CD4-positive, CD25-positive, alpha-beta regulatory T cell (primary cell): ENCODE data around the gene GBF1. TPM values are rescaled to one million over a fixed set of nuclear protein-coding genes. Genes with fewer than 3 reads are reported as not detected.
A peak's percentile ranks its signal among the peaks of the same experiment; 100 is the strongest.

Source experiments
- ATAC-seq, 2 donors: fragments of 150-1000 bp; cut with Tn5 transposase; one replicate each; pipeline ENCODE4 v1.10.0; 2021; ENCODE audit warnings: low read depth in 2 of 2, moderate number of reproducible peaks in 2 of 2, moderate library complexity in 1 of 2
- DNase-seq, 3 donors: peaks; one replicate each; pipeline versions ENCODE4 v3.0.0 to v3.0.0-alpha.2; 2012 to 2022; ENCODE audit warnings: mixed read lengths in 1 of 3
- H3K27ac ChIP-seq: one replicate; pipeline ENCODE4 v1.7.0; 2013; ENCODE audit warnings: mild to moderate bottlenecking, low read length; ENCODE audit not compliant: insufficient read depth, poor library complexity, severe bottlenecking
- H3K27me3 ChIP-seq: one replicate; pipeline ENCODE4 v1.7.0; 2013; ENCODE audit warnings: low read length; ENCODE audit not compliant: control insufficient read depth, insufficient read depth
- H3K36me3 ChIP-seq: one replicate; pipeline ENCODE4 v1.7.0; 2013; ENCODE audit warnings: mild to moderate bottlenecking, low read length, moderate library complexity; ENCODE audit not compliant: control insufficient read depth, insufficient read depth
- H3K4me1 ChIP-seq: 2 replicates; pipeline ENCODE4 v1.7.0; 2013; ENCODE audit warnings: mild to moderate bottlenecking, low read length; ENCODE audit not compliant: insufficient read depth, control insufficient read depth, poor library complexity, severe bottlenecking
- H3K4me3 ChIP-seq: one replicate; pipeline ENCODE4 v1.7.0; 2013; ENCODE audit warnings: low read depth, mild to moderate bottlenecking, low read length, moderate library complexity
- H3K9me3 ChIP-seq, 2 experiments: 1 replicate in 1 of 2; 2 replicates in 1 of 2; pipeline ENCODE4 v1.7.0; 2013; ENCODE audit warnings: low read length in 2 of 2, mild to moderate bottlenecking in 1 of 2, moderate library complexity in 1 of 2; ENCODE audit not compliant: control insufficient read depth in 2 of 2
- H3K27ac Mint-ChIP-seq, 3 donors: one replicate each; pipeline ENCODE4 v1.8.0; 2020 to 2022; ENCODE audit warnings: mild to moderate bottlenecking in 3 of 3, mixed read lengths in 3 of 3, moderate library complexity in 2 of 3
- H3K27me3 Mint-ChIP-seq: one replicate; pipeline ENCODE4 v1.8.0; 2022; ENCODE audit warnings: mild to moderate bottlenecking, mixed read lengths
- H3K36me3 Mint-ChIP-seq: one replicate; pipeline ENCODE4 v1.8.0; 2020; ENCODE audit warnings: mixed read lengths
- H3K4me1 Mint-ChIP-seq, 4 donors: one replicate each; pipeline ENCODE4 v1.8.0; 2020 to 2022; ENCODE audit warnings: mixed read lengths in 4 of 4, mild to moderate bottlenecking in 1 of 4
- H3K4me3 Mint-ChIP-seq, 4 donors: one replicate each; pipeline ENCODE4 v1.8.0; 2020 to 2022; ENCODE audit warnings: mild to moderate bottlenecking in 4 of 4, mixed read lengths in 4 of 4, moderate library complexity in 3 of 4
- H3K9me3 Mint-ChIP-seq, 7 donors: one replicate each; pipeline ENCODE4 v1.8.0; 2020 to 2022; ENCODE audit warnings: mixed read lengths in 7 of 7, mild to moderate bottlenecking in 3 of 7, moderate library complexity in 2 of 7
- polyA plus RNA-seq, 4 donors: library from polyadenylated mRNA; unstranded; fragments of 300-500 nt; fragmentation: Illumina TruSeq; gene quantifications; one replicate each; pipeline ENCODE4 v1.2.3, GENCODE V29; 2021
- total RNA-seq: library from RNA; stranded (reverse); gene quantifications from one replicate; pipeline ENCODE4 v1.2.3, GENCODE V29; 2022

Gene GBF1
- total and polyA plus RNA-seq, 5 donors from 2014 or later: 8.8 to 45.6 (median 10.0) TPM

GRCh38 chr10:102286216-102286615 is 40.9 kb downstream of the GBF1 start:
- H3K27me3 ChIP-seq: no peaks in the 10 kb centered on the region
- H3K4me1 Mint-ChIP-seq: peaks cover 27 to 59% (median 45%) of the 10 kb centered on the region in 4 donors
- H3K36me3 Mint-ChIP-seq: peaks cover 16% of the 10 kb centered on the region
- H3K4me3 Mint-ChIP-seq: no peak overlapping the region
- H3K27ac Mint-ChIP-seq: peak overlapping the region in 1 of 3 donors; percentile 1
- no peak overlapping the region for H3K27ac ChIP-seq
- no peaks in the 10 kb centered on the region for H3K9me3 ChIP-seq
- ATAC-seq (no peak), DNase-seq (no peak)
- no peaks in the 10 kb centered on the region for H3K9me3 Mint-ChIP-seq
- peaks cover 14% of the 10 kb centered on the region for H3K36me3 ChIP-seq
- no peaks in the 10 kb centered on the region for H3K27me3 Mint-ChIP-seq
- peaks cover 23% of the 10 kb centered on the region for H3K4me1 ChIP-seq
- no peak overlapping the region for H3K4me3 ChIP-seq

DNA sequence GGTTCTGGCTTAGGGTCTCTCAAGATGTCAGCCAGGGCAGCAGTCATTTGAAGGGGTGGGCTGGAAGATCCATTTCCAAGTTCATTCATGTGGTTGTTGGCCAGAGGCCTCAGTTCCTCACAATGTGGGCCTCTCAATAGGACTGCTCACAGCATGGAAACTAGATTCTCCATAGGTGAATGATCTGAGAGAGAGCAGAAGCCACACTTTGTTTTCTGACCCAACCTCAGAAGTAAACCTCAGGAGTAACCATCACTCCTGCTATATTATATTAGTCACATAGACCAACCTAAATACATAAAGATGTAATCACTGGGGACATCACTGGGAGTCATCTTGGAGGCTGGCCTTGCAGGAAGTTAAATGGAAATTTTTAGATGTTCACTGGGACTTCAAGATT is 42.2 kb downstream of the GBF1 start:
- Histone ChIP-seq H3K27ac (no peak overlapping the region), H3K36me3 (peaks cover 14% of the 10 kb centered on the region), H3K27me3 (no peaks in the 10 kb centered on the region), H3K4me1 (peaks cover 20% of the 10 kb centered on the region), H3K9me3 (no peaks in the 10 kb centered on the region), H3K4me3 (no peak overlapping the region)
- Mint-ChIP-seq H3K4me1 (peaks cover 26 to 57% (median 46%) of the 10 kb centered on the region in 4 donors), H3K27me3 (no peaks in the 10 kb centered on the region), H3K4me3 (no peak overlapping the region), H3K36me3 (peaks cover 16% of the 10 kb centered on the region), H3K27ac (no peak overlapping the region), H3K9me3 (no peaks in the 10 kb centered on the region)
- DNase-seq (no peak), ATAC-seq (no peak)

- Mint-ChIP-seq H3K9me3 (no peaks in the 10 kb centered on the region), H3K27ac (no peak overlapping the region), H3K4me1 (peaks cover 22 to 52% (median 41%) of the 10 kb centered on the region in 4 donors), H3K36me3 (peaks cover 16% of the 10 kb centered on the region), H3K27me3 (no peaks in the 10 kb centered on the region), H3K4me3 (no peak overlapping the region)
- H3K4me3 ChIP-seq: no peak overlapping the region
- peaks cover 19% of the 10 kb centered on the region for H3K4me1 ChIP-seq
- DNase-seq (no peak), ATAC-seq (no peak)
- no peak overlapping the region for H3K27ac ChIP-seq
- no peaks in the 10 kb centered on the region for H3K27me3 ChIP-seq
- no peaks in the 10 kb centered on the region for H3K9me3 ChIP-seq
- H3K36me3 ChIP-seq: peaks cover 14% of the 10 kb centered on the region
These were observed 42.7 kb downstream of the GBF1 start for GRCh38 chr10:102287991-102288390.

GRCh38 chr10:102289356-102289755 is 44.0 kb downstream of the GBF1 start:
- Mint-ChIP-seq H3K4me3 (no peak overlapping the region), H3K9me3 (no peaks in the 10 kb centered on the region), H3K27me3 (no peaks in the 10 kb centered on the region), H3K27ac (peak overlapping the region in 1 of 3 donors; percentile 70), H3K4me1 (peaks cover 8 to 39% (median 29%) of the 10 kb centered on the region in 4 donors), H3K36me3 (peaks cover 16% of the 10 kb centered on the region)
- H3K4me1 ChIP-seq: peaks cover 5% of the 10 kb centered on the region
- no peak for ATAC-seq
- H3K27ac ChIP-seq: no peak overlapping the region
- H3K4me3 ChIP-seq: no peak overlapping the region
- no peak for DNase-seq
- no peaks in the 10 kb centered on the region for H3K27me3 ChIP-seq
- peaks cover 14% of the 10 kb centered on the region for H3K36me3 ChIP-seq
- no peaks in the 10 kb centered on the region for H3K9me3 ChIP-seq

DNA sequence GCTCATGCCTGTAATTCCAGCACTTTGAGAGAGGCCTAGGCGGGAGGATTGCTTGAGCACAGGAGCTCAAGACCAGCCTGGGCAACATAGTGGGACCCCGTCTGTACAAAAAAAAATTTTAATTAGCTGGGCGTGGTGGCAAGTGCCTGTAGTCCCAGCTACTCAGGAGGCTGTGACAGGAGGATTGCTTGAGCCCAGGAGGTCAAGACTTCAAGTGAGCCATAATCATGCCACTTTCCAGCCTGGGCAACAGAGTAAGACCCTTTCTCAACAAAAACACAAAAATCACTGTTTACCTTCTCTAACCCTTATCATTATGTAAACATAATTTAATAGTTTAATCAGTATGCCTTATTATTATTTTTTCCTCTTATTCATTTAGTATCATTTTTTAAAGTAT is 44.5 kb downstream of the GBF1 start:
- Mint-ChIP-seq H3K27ac (no peak overlapping the region), H3K36me3 (peaks cover 16% of the 10 kb centered on the region)
- peaks cover under 1% of the 10 kb centered on the region for H3K4me1 ChIP-seq

DNA sequence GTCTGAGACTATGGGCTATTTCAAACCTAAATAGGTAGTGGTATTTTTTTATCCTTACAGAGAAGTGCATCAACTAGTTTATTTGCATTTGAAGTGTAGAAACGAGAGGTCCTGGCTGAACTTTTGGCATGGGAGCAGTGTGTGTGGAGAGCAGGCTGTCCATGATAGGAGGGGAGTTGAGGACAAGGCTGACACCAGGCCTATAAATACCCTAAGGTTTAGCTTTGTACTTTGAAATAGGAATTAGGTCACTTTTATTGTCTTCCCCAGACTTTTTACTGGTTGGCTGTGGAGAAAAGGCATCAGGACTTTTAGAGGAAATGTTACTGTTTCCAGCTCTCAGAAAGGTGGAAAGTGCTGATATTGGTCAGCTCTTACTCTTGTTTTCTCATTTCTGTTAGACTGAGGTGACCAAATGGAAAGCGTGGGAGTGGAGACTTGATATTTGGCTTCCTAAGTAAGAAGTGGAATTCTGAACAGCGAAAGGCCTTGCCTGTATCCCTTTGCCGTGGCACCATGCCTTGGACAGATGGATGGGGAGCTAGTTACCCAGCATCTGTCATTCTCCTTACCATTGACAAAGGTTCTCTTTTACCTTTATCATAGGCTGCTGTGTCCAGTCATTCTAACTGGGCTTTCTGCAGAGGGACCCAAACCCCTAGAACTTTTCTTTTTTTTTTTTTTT is 46.0 kb downstream of the GBF1 start:
- H3K4me1 Mint-ChIP-seq: peaks cover 17 to 25% (median 20%) of the 10 kb centered on the region in 4 donors
- Histone ChIP-seq H3K27ac (no peak overlapping the region), H3K4me1 (no peaks in the 10 kb centered on the region), H3K4me3 (no peak overlapping the region), H3K9me3 (no peaks in the 10 kb centered on the region), H3K36me3 (peaks cover 11% of the 10 kb centered on the region), H3K27me3 (no peaks in the 10 kb centered on the region)
- peaks cover 0 to 1% (median 0%) of the 10 kb centered on the region in 7 donors for H3K9me3 Mint-ChIP-seq
- ATAC-seq: no peak
- H3K4me3 Mint-ChIP-seq: peak overlapping the region in 1 of 4 donors; percentile 15
- peaks cover 10% of the 10 kb centered on the region for H3K36me3 Mint-ChIP-seq
- no peak for DNase-seq
- peak overlapping the region in 1 of 3 donors; percentile 74 for H3K27ac Mint-ChIP-seq
- H3K27me3 Mint-ChIP-seq: no peaks in the 10 kb centered on the region

More for the DNA sequence above, 44.5 kb downstream of the GBF1 start:
- peaks cover 14% of the 10 kb centered on the region for H3K36me3 ChIP-seq
- H3K27me3 ChIP-seq: no peaks in the 10 kb centered on the region
- H3K4me3 Mint-ChIP-seq: no peak overlapping the region
- ATAC-seq (no peak), DNase-seq (no peak)
- H3K27me3 Mint-ChIP-seq: no peaks in the 10 kb centered on the region
- H3K27ac ChIP-seq: no peak overlapping the region
- H3K4me1 Mint-ChIP-seq: peaks cover 7 to 34% (median 26%) of the 10 kb centered on the region in 4 donors
- H3K9me3 ChIP-seq: no peaks in the 10 kb centered on the region
- no peak overlapping the region for H3K4me3 ChIP-seq
- no peaks in the 10 kb centered on the region for H3K9me3 Mint-ChIP-seq

DNA sequence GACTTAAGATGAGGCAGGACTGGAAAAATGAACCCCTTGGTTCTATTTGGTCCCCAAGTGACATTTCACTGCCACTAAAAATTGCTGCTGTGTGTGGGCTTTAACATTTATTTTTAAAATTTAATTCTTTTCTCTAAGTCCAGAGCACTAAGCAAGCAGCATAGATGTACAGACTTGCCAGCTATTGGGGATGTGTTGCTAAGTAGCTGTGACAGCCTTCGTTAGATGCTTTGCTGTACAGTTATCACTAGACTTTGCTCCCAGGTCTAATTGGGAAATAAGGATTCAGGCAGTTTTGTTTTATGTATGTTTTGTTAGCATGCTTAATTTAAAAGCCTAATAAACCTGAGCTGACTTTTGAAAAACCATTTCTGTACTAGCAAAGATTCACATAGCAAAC is 51.8 kb downstream of the GBF1 start:
- Histone ChIP-seq H3K4me1 (peaks cover 3% of the 10 kb centered on the region), H3K9me3 (no peaks in the 10 kb centered on the region), H3K4me3 (no peak overlapping the region), H3K27me3 (no peaks in the 10 kb centered on the region), H3K27ac (no peak overlapping the region), H3K36me3 (no peaks in the 10 kb centered on the region)
- H3K27ac Mint-ChIP-seq: peak overlapping the region in 1 of 3 donors; percentile 10
- no peaks in the 10 kb centered on the region for H3K27me3 Mint-ChIP-seq
- H3K36me3 Mint-ChIP-seq: peaks cover 8% of the 10 kb centered on the region
- no peak overlapping the region for H3K4me3 Mint-ChIP-seq
- ATAC-seq (no peak), DNase-seq (no peak)
- H3K9me3 Mint-ChIP-seq: peaks cover 0 to 1% (median 0%) of the 10 kb centered on the region in 7 donors
- H3K4me1 Mint-ChIP-seq: peaks cover 15 to 29% (median 25%) of the 10 kb centered on the region in 4 donors

GRCh38 chr10:102298899-102299298 is 53.6 kb downstream of the GBF1 start:
- Mint-ChIP-seq H3K27ac (no peak overlapping the region), H3K9me3 (peaks cover 0 to 1% (median 0%) of the 10 kb centered on the region in 7 donors), H3K4me3 (peak overlapping the region in 1 of 4 donors; percentile 19), H3K4me1 (peaks cover 15 to 29% (median 26%) of the 10 kb centered on the region in 4 donors), H3K27me3 (no peaks in the 10 kb centered on the region), H3K36me3 (peaks cover 8% of the 10 kb centered on the region)
- Histone ChIP-seq H3K36me3 (no peaks in the 10 kb centered on the region), H3K4me3 (no peak overlapping the region), H3K4me1 (peaks cover 3% of the 10 kb centered on the region), H3K27ac (no peak overlapping the region), H3K9me3 (no peaks in the 10 kb centered on the region), H3K27me3 (no peaks in the 10 kb centered on the region)
- ATAC-seq (no peak), DNase-seq (no peak)
